Mesendoderm (in vitro differentiated cells): ENCODE data around the gene HDAC5.
A peak's percentile ranks its signal among the peaks of the same experiment; 100 is the strongest.

Experiments used
- DNase-seq: peaks from one replicate; pipeline ENCODE4 v3.0.0; 2013
- H2AK5ac ChIP-seq: 2 replicates; pipeline ENCODE4 v1.6.1; 2013; ENCODE audit warnings: low read length, inconsistent platforms
- H2BK120ac ChIP-seq: 2 replicates; pipeline ENCODE4 v1.6.1; 2013; ENCODE audit warnings: low read depth, mild to moderate bottlenecking, low read length, moderate library complexity, mixed read lengths
- H2BK15ac ChIP-seq: replicated peaks from 2 replicates; pipeline ENCODE4 v1.6.1; 2013; ENCODE audit warnings: low read depth, mild to moderate bottlenecking, moderate library complexity
- H2BK5ac ChIP-seq: 2 replicates; pipeline ENCODE4 v1.6.1; 2013; ENCODE audit warnings: low read length, inconsistent platforms
- H3K18ac ChIP-seq: 2 replicates; pipeline ENCODE4 v1.6.1; 2013; ENCODE audit warnings: mild to moderate bottlenecking, low read length, mixed read lengths
- H3K23ac ChIP-seq: one replicate; pipeline ENCODE4 v1.6.1; 2013; ENCODE audit warnings: low read length
- H3K27ac ChIP-seq: 2 replicates; pipeline ENCODE4 v1.5.1; 2013; ENCODE audit warnings: low read depth, mild to moderate bottlenecking, inconsistent platforms, low read length, moderate library complexity
- H3K27me3 ChIP-seq: 2 replicates; pipeline ENCODE4 v1.6.1; 2013; ENCODE audit warnings: low read length, control low read depth, mild to moderate bottlenecking, inconsistent platforms; ENCODE audit not compliant: insufficient read depth, poor library complexity
- H3K36me3 ChIP-seq: 2 replicates; pipeline ENCODE4 v1.6.1; 2013; ENCODE audit warnings: low read length, inconsistent platforms; ENCODE audit not compliant: control insufficient read depth, insufficient read depth
- H3K4ac ChIP-seq: one replicate; pipeline ENCODE4 v1.6.1; 2013; ENCODE audit warnings: low read depth, mild to moderate bottlenecking, low read length, moderate library complexity
- H3K4me1 ChIP-seq: 2 replicates; pipeline ENCODE4 v1.6.1; 2013; ENCODE audit warnings: low read depth, low read length, inconsistent platforms; ENCODE audit not compliant: control insufficient read depth
- H3K4me2 ChIP-seq: 2 replicates; pipeline ENCODE4 v1.6.1; 2013; ENCODE audit warnings: low read length
- H3K4me3 ChIP-seq: 2 replicates; pipeline ENCODE4 v1.5.1; 2013; ENCODE audit warnings: mild to moderate bottlenecking, low read length
- H3K56ac ChIP-seq: one replicate; pipeline ENCODE4 v1.6.1; 2013; ENCODE audit warnings: low read length
- H3K79me1 ChIP-seq: 2 replicates; pipeline ENCODE4 v1.6.1; 2013; ENCODE audit warnings: low read length, inconsistent platforms
- H3K79me2 ChIP-seq: 2 replicates; pipeline ENCODE4 v1.6.1; 2013; ENCODE audit warnings: mild to moderate bottlenecking, low read length; ENCODE audit not compliant: control insufficient read depth, insufficient read depth
- H3K9ac ChIP-seq: 2 replicates; pipeline ENCODE4 v1.6.1; 2013; ENCODE audit warnings: low read length, inconsistent platforms
- H4K5ac ChIP-seq: one replicate; pipeline ENCODE4 v1.6.1; 2013; ENCODE audit warnings: low read length
- H4K8ac ChIP-seq: one replicate; pipeline ENCODE4 v1.6.1; 2013; ENCODE audit warnings: low read depth, mild to moderate bottlenecking, control low read depth, low read length, moderate library complexity
- WGBS: extraction: QIAGEN DNeasy Blood & Tissue Kit; methylation state at CpG from one replicate; pipeline ENCODE4 v1.1.7; 2013; ENCODE audit warnings: low lambda C conversion rate, missing lambda C conversion rate; ENCODE audit not compliant: insufficient coverage; ENCODE audit errors: extremely low coverage; 5-methylcytosine and 5-hydroxymethylcytosine counted together

HDAC5 gene

GRCh38 chr17:44091200-44091997 lies 32.0 kb downstream of the HDAC5 start:
- peaks cover 2% of the 10 kb centered on the region for H3K36me3 ChIP-seq
- no peak overlapping the region for H4K5ac ChIP-seq
- no peak overlapping the region for H3K4ac ChIP-seq
- H2BK15ac ChIP-seq, result no peak overlapping the region
- peaks cover 7% of the 10 kb centered on the region for H3K4me1 ChIP-seq
- H3K79me1 ChIP-seq, result no peaks in the 10 kb centered on the region
- H3K4me2 ChIP-seq, result no peak overlapping the region
- H3K56ac ChIP-seq, result no peak overlapping the region
- H3K4me3 ChIP-seq, result no peak overlapping the region
- H2BK120ac ChIP-seq, result no peak overlapping the region
- no peak overlapping the region for H3K23ac ChIP-seq
- no peaks in the 10 kb centered on the region for H3K27me3 ChIP-seq
- no peak overlapping the region for H3K9ac ChIP-seq
- H3K79me2 ChIP-seq, result no peaks in the 10 kb centered on the region
- H3K18ac ChIP-seq, result no peak overlapping the region
- H2AK5ac ChIP-seq, result no peak overlapping the region
- no peak for DNase-seq
- H4K8ac ChIP-seq, result no peak overlapping the region
- WGBS, result no CpG with 5 or more reads among the region's 14 CpGs
- H2BK5ac ChIP-seq, result no peak overlapping the region
- H3K27ac ChIP-seq, result no peak overlapping the region

- Histone ChIP-seq H3K56ac (no peak overlapping the region), H2AK5ac (no peak overlapping the region), H3K27ac (peak overlapping the region; percentile 23), H2BK5ac (no peak overlapping the region), H3K27me3 (no peaks in the 10 kb centered on the region), H3K79me2 (no peaks in the 10 kb centered on the region), H3K36me3 (peaks cover 3% of the 10 kb centered on the region), H3K4me1 (peaks cover 5% of the 10 kb centered on the region), H3K4ac (no peak overlapping the region), H3K4me3 (no peak overlapping the region), H3K79me1 (no peaks in the 10 kb centered on the region), H4K5ac (no peak overlapping the region), H3K23ac (no peak overlapping the region), H3K4me2 (no peak overlapping the region), H3K18ac (no peak overlapping the region), H3K9ac (peak overlapping the region; percentile 9), H2BK15ac (no peak overlapping the region), H2BK120ac (no peak overlapping the region), H4K8ac (no peak overlapping the region)
- no peak for DNase-seq
- WGBS, result no CpG with 5 or more reads among the region's 16 CpGs
Observed at GRCh38 chr17:44088254-44088653, 35.2 kb downstream of the HDAC5 start.

GRCh38 chr17:44087319-44087718 lies 36.1 kb downstream of the HDAC5 start:
- H3K23ac ChIP-seq, result no peak overlapping the region
- H2BK120ac ChIP-seq, result no peak overlapping the region
- no peak overlapping the region for H4K5ac ChIP-seq
- H3K4ac ChIP-seq, result no peak overlapping the region
- no peak for DNase-seq
- peak overlapping the region; percentile 8 for H3K18ac ChIP-seq
- H2BK5ac ChIP-seq, result peak overlapping the region; percentile 49
- H3K56ac ChIP-seq, result peak overlapping the region; percentile 99
- H4K8ac ChIP-seq, result no peak overlapping the region
- peak overlapping the region; percentile 78 for H3K4me2 ChIP-seq
- no peaks in the 10 kb centered on the region for H3K27me3 ChIP-seq
- H3K9ac ChIP-seq, result peak overlapping the region; percentile 46
- H3K36me3 ChIP-seq, result peaks cover 4% of the 10 kb centered on the region
- peaks cover 5% of the 10 kb centered on the region for H3K4me1 ChIP-seq
- no peaks in the 10 kb centered on the region for H3K79me2 ChIP-seq
- no peaks in the 10 kb centered on the region for H3K79me1 ChIP-seq
- no peak overlapping the region for H2BK15ac ChIP-seq
- H2AK5ac ChIP-seq, result no peak overlapping the region
- no CpG with 5 or more reads among the region's 8 CpGs for WGBS
- peak overlapping the region; percentile 84 for H3K27ac ChIP-seq
- H3K4me3 ChIP-seq, result no peak overlapping the region

GRCh38 chr17:44086364-44087311 lies 36.8 kb downstream of the HDAC5 start:
- H3K27ac ChIP-seq, result peak overlapping the region; percentile 84
- peak overlapping the region; percentile 49 for H2BK5ac ChIP-seq
- peak overlapping the region; percentile 78 for H3K4me2 ChIP-seq
- no peaks in the 10 kb centered on the region for H3K79me2 ChIP-seq
- H3K18ac ChIP-seq, result peak overlapping the region; percentile 78
- no peaks in the 10 kb centered on the region for H3K27me3 ChIP-seq
- H3K4ac ChIP-seq, result no peak overlapping the region
- peak; percentile 97 for DNase-seq
- peaks cover 5% of the 10 kb centered on the region for H3K4me1 ChIP-seq
- H3K23ac ChIP-seq, result no peak overlapping the region
- H2BK120ac ChIP-seq, result peak overlapping the region; percentile 40
- no CpG with 5 or more reads among the region's 23 CpGs for WGBS
- peaks cover 6% of the 10 kb centered on the region for H3K36me3 ChIP-seq
- no peak overlapping the region for H4K5ac ChIP-seq
- H2BK15ac ChIP-seq, result no peak overlapping the region
- H3K4me3 ChIP-seq, result peak overlapping the region; percentile 26
- peak overlapping the region; percentile 99 for H3K56ac ChIP-seq
- H3K9ac ChIP-seq, result peak overlapping the region; percentile 46
- no peaks in the 10 kb centered on the region for H3K79me1 ChIP-seq
- H2AK5ac ChIP-seq, result no peak overlapping the region
- no peak overlapping the region for H4K8ac ChIP-seq

GRCh38 chr17:44085908-44086307 lies 37.5 kb downstream of the HDAC5 start:
- Histone ChIP-seq H3K4me2 (no peak overlapping the region), H3K4me1 (peaks cover 5% of the 10 kb centered on the region), H3K27ac (no peak overlapping the region), H3K4ac (no peak overlapping the region), H2BK15ac (no peak overlapping the region), H3K27me3 (no peaks in the 10 kb centered on the region), H3K4me3 (no peak overlapping the region), H2BK120ac (no peak overlapping the region), H4K5ac (no peak overlapping the region), H3K18ac (peak overlapping the region; percentile 11), H3K79me1 (no peaks in the 10 kb centered on the region), H2BK5ac (no peak overlapping the region), H4K8ac (no peak overlapping the region), H2AK5ac (no peak overlapping the region), H3K9ac (no peak overlapping the region), H3K36me3 (peaks cover 4% of the 10 kb centered on the region), H3K79me2 (no peaks in the 10 kb centered on the region), H3K23ac (no peak overlapping the region), H3K56ac (peak overlapping the region; percentile 54)
- no CpG with 5 or more reads among the region's 5 CpGs for WGBS
- no peak for DNase-seq
